Breast epithelium (tissue), 4 donors: Measurements from ENCODE around the gene PCYT1B. TPM values are rescaled to one million over a fixed set of nuclear protein-coding genes. Genes with fewer than 3 reads are reported as not detected.

Source experiments
- DNase-seq, 2 donors: peaks; one replicate each; pipeline ENCODE4 v3.0.0-alpha.2; 2019; ENCODE audit warnings: low spot score in 2 of 2
- H3K27ac ChIP-seq, 2 donors: fragments of 200-600 bp; sonication (generic) in 1 of 2; one replicate each; pipeline ENCODE4 v1.5.1; 2016 to 2019; ENCODE audit warnings: mild to moderate bottlenecking in 1 of 2
- H3K27me3 ChIP-seq, 2 donors: fragments of 200-600 bp; sonication (generic) in 1 of 2; one replicate each; pipeline versions ENCODE4 v1.5.1 to v1.6.0; 2017 to 2019; ENCODE audit warnings: control low read depth in 1 of 2, mild to moderate bottlenecking in 1 of 2
- H3K36me3 ChIP-seq: fragments of 200-600 bp; one replicate; pipeline ENCODE4 v1.5.1; 2019
- H3K4me1 ChIP-seq, 2 donors: fragments of 200-600 bp; sonication (generic); one replicate each; pipeline ENCODE4 v1.5.1; 2016 to 2019; ENCODE audit warnings: control low read depth in 1 of 2
- H3K4me3 ChIP-seq, 3 donors: fragments of 200-600 bp; sonication (generic); 1 replicate in 2 of 3; 2 replicates in 1 of 3; pipeline ENCODE4 v1.5.1; 2016 to 2019; ENCODE audit warnings: mild to moderate bottlenecking in 3 of 3, moderate library complexity in 2 of 3
- H3K9me3 ChIP-seq, 2 donors: fragments of 200-600 bp; sonication (generic) in 1 of 2; one replicate each; pipeline ENCODE4 v1.5.1; 2016 to 2019; ENCODE audit warnings: control low read depth in 1 of 2
- POLR2A ChIP-seq: fragments of 450-650 bp; IDR thresholded peaks from one replicate; pipeline ENCODE4 v1.6.1; 2016; ENCODE audit warnings: antibody characterized with exemption, mild to moderate bottlenecking, moderate library complexity
- POLR2AphosphoS5 ChIP-seq, 3 donors: sonication (generic); formaldehyde crosslinking; IDR thresholded peaks; one replicate each; pipeline ENCODE4 v1.6.1; 2017; ENCODE audit warnings: antibody characterized with exemption in 3 of 3
- intact Hi-C: fragments of 100-400 bp; cut with DNase I; formaldehyde crosslinking; loops from one replicate; pipeline ENCODE4 v1.15.1; 2023; ENCODE audit warnings: low total_unique reads
- total RNA-seq, 3 donors: library from RNA; depleted of rRNA; stranded (reverse); fragments of >200 nt; gene quantifications; one replicate each; pipeline ENCODE4 v1.1.0, GENCODE V29; 2016
- TF ChIP-seq, protein P1 (sequence below), 3 donors: fragments of 450-650 bp; IDR thresholded peaks; one replicate each; pipeline ENCODE4 v1.5.1; 2016 to 2017; ENCODE audit warnings: antibody characterized with exemption in 3 of 3, mild to moderate bottlenecking in 3 of 3, moderate library complexity in 3 of 3

The PCYT1B gene
- under 1 TPM; 0.16 to 0.73 (median 0.33) TPM for total RNA-seq

DNA sequence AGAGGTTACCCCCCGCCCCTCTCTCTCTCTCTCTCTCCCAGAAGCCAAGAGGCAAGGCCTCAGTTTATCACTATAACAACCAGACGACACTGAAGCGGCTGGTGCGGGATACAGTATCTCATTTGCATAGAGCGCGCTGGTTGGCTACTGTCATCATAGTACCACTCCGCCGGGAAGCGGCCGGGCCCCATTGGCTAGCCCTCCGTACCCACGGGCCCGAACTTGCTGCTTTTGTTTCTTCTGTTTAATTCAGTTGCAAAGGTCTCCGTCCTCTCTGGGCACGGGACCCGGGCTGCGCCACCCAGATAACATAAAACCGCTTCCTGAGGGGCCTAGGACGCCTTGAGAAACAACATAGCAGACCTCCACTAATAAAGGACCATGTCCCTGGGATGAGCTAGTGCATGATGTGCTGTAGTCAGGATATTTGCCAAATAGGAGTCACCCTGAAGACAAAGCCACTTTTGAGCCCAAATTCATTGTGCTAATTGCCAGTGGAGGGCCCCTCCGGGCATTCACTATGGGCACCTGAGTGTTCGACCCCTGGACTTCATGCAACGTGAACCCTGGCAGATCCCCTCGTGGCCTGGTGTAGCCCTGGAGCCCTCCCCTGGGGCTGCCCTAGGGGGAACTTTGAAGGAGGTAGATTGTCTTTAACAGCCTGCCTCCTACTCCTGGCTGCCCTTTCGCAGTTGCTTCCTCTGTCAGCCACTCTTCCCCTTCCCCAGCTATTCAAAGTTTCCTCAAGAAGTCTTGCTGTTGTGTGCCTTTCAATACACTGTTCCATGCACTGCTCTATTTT, at the start of gene PCYT1B:
Gene PCYT1B, minus strand, starts transcription at position 91 of the 802 bp plus-strand sequence. CDS start 242 bp downstream, outside the sequence.
- H3K27ac ChIP-seq: no peak within 1 kb of the TSS
- no peaks in the 10 kb centered on the region for H3K9me3 ChIP-seq
- intact Hi-C loops: no loop called here
- TF ChIP-seq, protein P1, sequence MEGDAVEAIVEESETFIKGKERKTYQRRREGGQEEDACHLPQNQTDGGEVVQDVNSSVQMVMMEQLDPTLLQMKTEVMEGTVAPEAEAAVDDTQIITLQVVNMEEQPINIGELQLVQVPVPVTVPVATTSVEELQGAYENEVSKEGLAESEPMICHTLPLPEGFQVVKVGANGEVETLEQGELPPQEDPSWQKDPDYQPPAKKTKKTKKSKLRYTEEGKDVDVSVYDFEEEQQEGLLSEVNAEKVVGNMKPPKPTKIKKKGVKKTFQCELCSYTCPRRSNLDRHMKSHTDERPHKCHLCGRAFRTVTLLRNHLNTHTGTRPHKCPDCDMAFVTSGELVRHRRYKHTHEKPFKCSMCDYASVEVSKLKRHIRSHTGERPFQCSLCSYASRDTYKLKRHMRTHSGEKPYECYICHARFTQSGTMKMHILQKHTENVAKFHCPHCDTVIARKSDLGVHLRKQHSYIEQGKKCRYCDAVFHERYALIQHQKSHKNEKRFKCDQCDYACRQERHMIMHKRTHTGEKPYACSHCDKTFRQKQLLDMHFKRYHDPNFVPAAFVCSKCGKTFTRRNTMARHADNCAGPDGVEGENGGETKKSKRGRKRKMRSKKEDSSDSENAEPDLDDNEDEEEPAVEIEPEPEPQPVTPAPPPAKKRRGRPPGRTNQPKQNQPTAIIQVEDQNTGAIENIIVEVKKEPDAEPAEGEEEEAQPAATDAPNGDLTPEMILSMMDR (IDR thresholded peaks at IDR 0.05): no peak
- H3K4me1 ChIP-seq: no peaks in the 10 kb centered on the region
- H3K36me3 ChIP-seq: no peaks in the 10 kb centered on the region
- peak; percentile 32 to 50 for DNase-seq
- peak within 1 kb of the TSS; percentile 13 to 39 (median 30) for H3K4me3 ChIP-seq
- peaks cover 0 to 39% of the 10 kb centered on the region in 2 donors for H3K27me3 ChIP-seq

DNA sequence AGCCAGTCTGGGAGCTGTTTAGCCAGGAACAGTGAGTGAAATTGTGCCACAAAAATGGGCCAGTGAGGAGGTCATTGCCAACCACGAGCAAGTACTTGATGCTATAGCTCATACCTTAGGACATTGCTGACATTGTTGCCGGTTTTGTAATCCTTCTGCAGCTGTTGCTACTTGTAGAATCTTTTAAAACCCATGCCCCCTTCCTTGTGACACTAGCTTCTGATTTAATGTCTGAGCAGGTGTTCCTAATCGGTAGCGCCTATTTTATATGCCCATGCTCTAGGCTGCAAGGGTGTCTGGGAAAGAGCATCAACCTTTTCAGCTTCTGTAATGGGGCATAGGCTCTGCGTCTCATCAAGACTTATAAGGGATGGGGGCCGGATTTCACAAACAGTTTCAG, 49.1 kb upstream of the PCYT1B start:
- DNase-seq: no peak
- Histone ChIP-seq H3K4me3 (no peak overlapping the region), H3K36me3 (no peaks in the 10 kb centered on the region), H3K9me3 (no peaks in the 10 kb centered on the region), H3K4me1 (no peaks in the 10 kb centered on the region), H3K27me3 (no peaks in the 10 kb centered on the region), H3K27ac (no peak overlapping the region)
- intact Hi-C loops: no loop called here
- TF ChIP-seq, protein P1 (IDR thresholded peaks at IDR 0.05): no peak
- no peak for TF ChIP-seq POLR2AphosphoS5 (IDR thresholded peaks at IDR 0.05)
- no peak for TF ChIP-seq POLR2A

DNA sequence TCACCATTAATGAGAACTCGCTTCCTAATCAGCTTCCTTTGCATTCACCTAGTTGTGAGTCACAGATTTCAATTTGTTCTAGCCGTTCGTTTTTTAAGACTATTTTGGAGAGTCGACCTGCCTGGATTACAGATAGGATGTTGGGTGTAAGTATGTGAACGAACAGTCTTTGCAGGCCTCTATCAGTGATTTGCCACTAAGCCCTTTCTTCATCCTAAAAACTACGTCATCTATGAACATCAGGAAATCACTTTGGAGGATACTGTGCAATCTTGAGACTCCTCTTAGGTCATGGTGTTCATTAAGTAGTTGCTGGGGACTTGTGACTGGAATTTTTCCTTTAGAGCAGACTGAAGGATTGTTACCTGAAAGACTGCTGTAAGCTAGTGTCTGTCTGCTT, 47.7 kb upstream of the PCYT1B start:
- Histone ChIP-seq H3K9me3 (no peaks in the 10 kb centered on the region), H3K4me1 (no peaks in the 10 kb centered on the region), H3K36me3 (no peaks in the 10 kb centered on the region), H3K27me3 (no peaks in the 10 kb centered on the region), H3K27ac (no peak overlapping the region), H3K4me3 (peak overlapping the region in 1 of 3 donors; percentile 64)
- intact Hi-C loops: no loop called here
- no peak for TF ChIP-seq POLR2AphosphoS5 (IDR thresholded peaks at IDR 0.05)
- TF ChIP-seq, protein P1 (IDR thresholded peaks at IDR 0.05): no peak
- no peak for TF ChIP-seq POLR2A
- DNase-seq: no peak

DNA sequence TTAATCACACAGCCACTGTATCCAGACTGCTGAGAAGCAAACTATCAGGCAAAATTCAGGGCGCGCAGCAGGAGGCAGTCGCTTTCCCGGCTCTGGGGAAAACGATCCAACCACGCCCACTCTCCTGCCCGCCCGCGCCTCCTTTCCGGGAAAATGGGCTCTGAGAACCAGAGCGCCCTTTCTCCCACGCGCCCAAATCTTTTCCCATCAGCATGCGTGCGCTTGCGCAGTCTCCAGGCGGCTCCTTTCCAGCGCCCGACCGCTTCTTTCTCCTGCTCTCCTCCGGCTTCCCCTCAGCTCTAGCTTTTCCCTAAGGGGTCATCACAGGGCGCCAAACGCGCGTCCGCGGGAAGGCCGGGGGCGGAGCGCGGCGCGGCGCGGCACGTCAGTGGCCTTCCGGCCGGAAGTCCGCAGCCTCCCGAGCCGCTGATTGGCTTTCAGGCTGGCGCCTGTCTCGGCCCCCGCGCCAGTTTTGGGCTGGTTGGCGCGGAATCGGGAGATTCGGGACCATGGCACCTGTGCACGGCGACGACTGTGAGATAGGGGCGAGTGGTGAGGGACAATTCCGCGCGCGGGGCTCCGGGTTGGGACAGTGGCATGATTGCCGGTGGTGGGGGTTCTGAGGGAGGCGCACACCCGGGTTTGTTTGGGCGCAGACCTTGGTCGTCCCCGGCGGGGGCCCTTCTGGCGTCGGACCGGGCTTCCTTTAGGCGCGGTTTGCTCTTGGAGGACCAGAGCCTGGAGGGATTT, 46.5 kb upstream of the PCYT1B start, which contains the start of gene POLA1:
Gene POLA1, plus strand, starts transcription at position 466 of the 750 bp plus-strand sequence. Its CDS starts 44 bp downstream, at position 510.
- Histone ChIP-seq H3K4me3 (peak within 1 kb of the TSS; percentile 62 to 78 (median 64)), H3K9me3 (no peaks in the 10 kb centered on the region), H3K4me1 (no peaks in the 10 kb centered on the region), H3K27me3 (no peaks in the 10 kb centered on the region), H3K36me3 (no peaks in the 10 kb centered on the region), H3K27ac (peak within 1 kb of the TSS; percentile 78 to 92)
- intact Hi-C loops: no loop called here
- DNase-seq: peak; percentile 86 to 89
- TF ChIP-seq POLR2AphosphoS5 (IDR thresholded peaks at IDR 0.05) (peak in 1 of 3 donors; percentile 55), POLR2A (no peak)
- TF ChIP-seq, protein P1 (IDR thresholded peaks at IDR 0.05): no peak

DNA sequence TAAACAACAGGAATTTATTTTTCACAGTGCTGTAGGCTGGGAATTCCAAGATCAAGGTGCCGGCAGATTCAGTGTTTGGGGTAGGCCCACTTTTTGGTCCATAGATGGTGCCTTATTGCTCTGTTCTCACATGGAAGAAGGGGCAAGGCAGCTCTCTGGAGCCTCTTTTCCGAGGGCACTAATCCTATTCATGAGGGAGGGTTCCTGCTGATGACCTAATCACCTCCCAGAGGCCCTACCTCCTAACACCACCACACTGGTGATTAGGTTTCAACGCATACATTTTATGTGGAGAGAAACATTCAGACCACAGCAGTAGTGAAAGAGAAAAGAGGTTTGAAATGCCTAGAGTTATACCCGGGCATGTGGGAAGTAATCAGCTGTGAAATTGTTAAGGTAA, 45.2 kb upstream of the PCYT1B start:
- Histone ChIP-seq H3K4me3 (no peak overlapping the region), H3K36me3 (no peaks in the 10 kb centered on the region), H3K27ac (no peak overlapping the region), H3K4me1 (no peaks in the 10 kb centered on the region), H3K9me3 (no peaks in the 10 kb centered on the region), H3K27me3 (no peaks in the 10 kb centered on the region)
- no peak for DNase-seq
- TF ChIP-seq, protein P1 (IDR thresholded peaks at IDR 0.05): no peak
- TF ChIP-seq POLR2A (no peak), POLR2AphosphoS5 (IDR thresholded peaks at IDR 0.05) (no peak)
- intact Hi-C loops: no loop called here
